HepG2 (cell line): ENCODE results near the gene PSD4. TPM values are rescaled to one million over a fixed set of nuclear protein-coding genes. Genes with fewer than 3 reads are reported as not detected.

Experiments
- ASH2L ChIP-seq: fragments of 300-600, 200-600 bp; sonication (generic); IDR thresholded peaks from 2 replicates; pipeline ENCODE4 v1.7.0; 2017; ENCODE audit warnings: low read depth, mild to moderate bottlenecking, moderate library complexity, mixed read lengths, low read length; ENCODE audit not compliant: insufficient read length
- ATF7-NPFF ChIP-seq: sonication (generic); formaldehyde crosslinking; IDR thresholded peaks from 2 replicates; pipeline ENCODE4 v1.8.1; 2023; ENCODE audit warnings: mild to moderate bottlenecking, low read depth, missing genetic modification reagents, moderate library complexity
- HNRNPH1 ChIP-seq: fragments of 200-400 bp; formaldehyde crosslinking; optimal IDR thresholded peaks from 2 replicates; pipeline ENCODE3; 2017; ENCODE audit warnings: mild to moderate bottlenecking, low read depth, low read length
- IKZF1 ChIP-seq: fragments of 450-650 bp; IDR thresholded peaks from 2 replicates; pipeline ENCODE4 v1.7.1; 2016
- KDM2A ChIP-seq: sonication (generic); formaldehyde crosslinking; IDR thresholded peaks from 2 replicates; pipeline ENCODE4 v1.4.0; 2020; ENCODE audit warnings: low read depth, missing genetic modification reagents, borderline replicate concordance
- PRDM15 ChIP-seq: sonication (generic); formaldehyde crosslinking; IDR thresholded peaks from 2 replicates; pipeline ENCODE4 v1.4.0; 2020; ENCODE audit warnings: missing genetic modification reagents
- SKI ChIP-seq: fragments of 450-650 bp; IDR thresholded peaks from one replicate; pipeline ENCODE4 v1.6.1; 2018; ENCODE audit warnings: mild to moderate bottlenecking; ENCODE audit not compliant: partially characterized antibody
- ZGPAT ChIP-seq: IDR thresholded peaks from 2 replicates; pipeline ENCODE4 v1.6.1; 2016; ENCODE audit warnings: mild to moderate bottlenecking
- ZMYM3 ChIP-seq: sonication (generic); formaldehyde crosslinking; IDR thresholded peaks from 2 replicates; pipeline ENCODE4 v1.5.1; 2020; ENCODE audit warnings: mild to moderate bottlenecking, missing genetic modification reagents
- ZNF18 ChIP-seq: sonication (generic); formaldehyde crosslinking; IDR thresholded peaks from 2 replicates; pipeline ENCODE4 v1.8.0; 2022; ENCODE audit warnings: mild to moderate bottlenecking, missing genetic modification reagents; ENCODE audit not compliant: insufficient replicate concordance
- ZNF263 ChIP-seq: sonication (generic); formaldehyde crosslinking; IDR thresholded peaks from 2 replicates; pipeline ENCODE4 v1.4.0; 2020; ENCODE audit warnings: missing genetic modification reagents
- ZNF335 ChIP-seq: sonication (generic); formaldehyde crosslinking; IDR thresholded peaks from 2 replicates; pipeline ENCODE4 v1.4.0; 2020; ENCODE audit warnings: missing genetic modification reagents
- ZNF557 ChIP-seq: sonication (generic); formaldehyde crosslinking; IDR thresholded peaks from 2 replicates; pipeline ENCODE4 v1.4.0; 2020; ENCODE audit warnings: missing genetic modification reagents
- ZNF644 ChIP-seq: IDR thresholded peaks from 2 replicates; pipeline ENCODE4 v1.6.1; 2016; ENCODE audit warnings: low read depth
- ZNF83 ChIP-seq: sonication (generic); formaldehyde crosslinking; IDR thresholded peaks from 2 replicates; pipeline ENCODE4 v1.4.0; 2020; ENCODE audit warnings: missing genetic modification reagents, mild to moderate bottlenecking, borderline replicate concordance
- polyA plus RNA-seq, 8 experiments: library from polyadenylated mRNA; depleted of rRNA in 3 of 8; stranded (reverse) in 7 of 8; unstranded in 1 of 8; fragments of >200 nt; fragmentation: Illumina TruSeq in 4 of 8; extraction: Trizol in 4 of 8; gene quantifications; 2 replicates each; pipeline versions ENCODE4 v1.2.1 to v1.2.3, GENCODE V29; 2011 to 2016; ENCODE audit warnings: low read depth in 4 of 8, missing spikeins in 1 of 8, mixed read lengths in 1 of 8; ENCODE audit not compliant: insufficient read depth in 1 of 8
- total RNA-seq, 5 experiments: library from RNA; depleted of rRNA; stranded (reverse); fragments of >200 nt; fragmentation: Illumina TruSeq; extraction: Trizol; gene quantifications; 2 replicates each; pipeline ENCODE4 v1.2.3, GENCODE V29; 2016; ENCODE audit warnings: low read depth in 1 of 5
- TF ChIP-seq, protein P1 (sequence below): sonication (generic); formaldehyde crosslinking; IDR thresholded peaks from 2 replicates; pipeline ENCODE4 v1.4.0; 2020; ENCODE audit warnings: missing genetic modification reagents, mild to moderate bottlenecking, borderline replicate concordance
- TF ChIP-seq, protein P2 (sequence below): IDR thresholded peaks from 2 replicates; pipeline ENCODE4 v1.6.1; 2016; ENCODE audit warnings: low read depth

Gene PSD4
- total and polyA plus RNA-seq, 2 of the 13 experiments (the other 11 are each of a cell fraction or from before 2014, with no cell fraction given), result 5.8 to 9.4 TPM

- TF ChIP-seq, protein P1, sequence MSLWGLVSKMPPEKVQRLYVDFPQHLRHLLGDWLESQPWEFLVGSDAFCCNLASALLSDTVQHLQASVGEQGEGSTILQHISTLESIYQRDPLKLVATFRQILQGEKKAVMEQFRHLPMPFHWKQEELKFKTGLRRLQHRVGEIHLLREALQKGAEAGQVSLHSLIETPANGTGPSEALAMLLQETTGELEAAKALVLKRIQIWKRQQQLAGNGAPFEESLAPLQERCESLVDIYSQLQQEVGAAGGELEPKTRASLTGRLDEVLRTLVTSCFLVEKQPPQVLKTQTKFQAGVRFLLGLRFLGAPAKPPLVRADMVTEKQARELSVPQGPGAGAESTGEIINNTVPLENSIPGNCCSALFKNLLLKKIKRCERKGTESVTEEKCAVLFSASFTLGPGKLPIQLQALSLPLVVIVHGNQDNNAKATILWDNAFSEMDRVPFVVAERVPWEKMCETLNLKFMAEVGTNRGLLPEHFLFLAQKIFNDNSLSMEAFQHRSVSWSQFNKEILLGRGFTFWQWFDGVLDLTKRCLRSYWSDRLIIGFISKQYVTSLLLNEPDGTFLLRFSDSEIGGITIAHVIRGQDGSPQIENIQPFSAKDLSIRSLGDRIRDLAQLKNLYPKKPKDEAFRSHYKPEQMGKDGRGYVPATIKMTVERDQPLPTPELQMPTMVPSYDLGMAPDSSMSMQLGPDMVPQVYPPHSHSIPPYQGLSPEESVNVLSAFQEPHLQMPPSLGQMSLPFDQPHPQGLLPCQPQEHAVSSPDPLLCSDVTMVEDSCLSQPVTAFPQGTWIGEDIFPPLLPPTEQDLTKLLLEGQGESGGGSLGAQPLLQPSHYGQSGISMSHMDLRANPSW (CRISPR knock-in tag), result 0 out of 2 replicates have a peak, but pooled peaks have one; percentile 61
- no peak for TF ChIP-seq ATF7-NPFF (CRISPR knock-in tag)
- 0 out of 2 replicates have a peak, but pooled peaks have one; percentile 50 for TF ChIP-seq ZNF83 (CRISPR knock-in tag)
- no peak for TF ChIP-seq ZNF557 (CRISPR knock-in tag)
- TF ChIP-seq ZNF335 (CRISPR knock-in tag), result peak; percentile 42; the same call in 1 of the 2 replicates
- TF ChIP-seq SKI, result peak; percentile 78
- TF ChIP-seq ZGPAT (CRISPR knock-in tag), result peak; percentile 61
- TF ChIP-seq ZNF644 (CRISPR knock-in tag), result peak; percentile 85
- peak; percentile 77 for TF ChIP-seq ZNF18 (CRISPR knock-in tag)
- TF ChIP-seq ASH2L, result peak; percentile 49
- TF ChIP-seq IKZF1, result no peak
- TF ChIP-seq PRDM15 (CRISPR knock-in tag), result no peak
- peak; percentile 45; the same call in 1 of the 2 replicates for TF ChIP-seq KDM2A (CRISPR knock-in tag)
- peak; percentile 74; the same call in 1 of the 2 replicates for TF ChIP-seq ZNF263 (CRISPR knock-in tag)
- TF ChIP-seq, protein P2, sequence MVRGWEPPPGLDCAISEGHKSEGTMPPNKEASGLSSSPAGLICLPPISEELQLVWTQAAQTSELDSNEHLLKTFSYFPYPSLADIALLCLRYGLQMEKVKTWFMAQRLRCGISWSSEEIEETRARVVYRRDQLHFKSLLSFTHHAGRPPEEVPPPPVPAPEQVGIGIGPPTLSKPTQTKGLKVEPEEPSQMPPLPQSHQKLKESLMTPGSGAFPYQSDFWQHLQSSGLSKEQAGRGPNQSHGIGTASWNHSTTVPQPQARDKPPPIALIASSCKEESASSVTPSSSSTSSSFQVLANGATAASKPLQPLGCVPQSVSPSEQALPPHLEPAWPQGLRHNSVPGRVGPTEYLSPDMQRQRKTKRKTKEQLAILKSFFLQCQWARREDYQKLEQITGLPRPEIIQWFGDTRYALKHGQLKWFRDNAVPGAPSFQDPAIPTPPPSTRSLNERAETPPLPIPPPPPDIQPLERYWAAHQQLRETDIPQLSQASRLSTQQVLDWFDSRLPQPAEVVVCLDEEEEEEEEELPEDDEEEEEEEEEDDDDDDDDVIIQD (CRISPR knock-in tag), result peak; percentile 43; the same call in 1 of the 2 replicates
- peak; percentile 79 for TF ChIP-seq ZMYM3 (CRISPR knock-in tag)
- no peak for TF ChIP-seq HNRNPH1
These were observed 6.6 kb downstream of the PSD4 start (continued) for GRCh38 chr2:113180131-113180946.
